IMR-90 (cell line): ENCODE results near the gene IL17D.

Source experiments
- BHLHE40 ChIP-seq: fragments of 150-350 bp; IDR thresholded peaks from 2 replicates; pipeline ENCODE4 v1.6.1; 2016; ENCODE audit warnings: mild to moderate bottlenecking, low read depth, low read length
- CTCF ChIP-seq: conservative IDR thresholded peaks from 2 replicates; pipeline ENCODE4 v1.5.1; 2012; ENCODE audit warnings: mild to moderate bottlenecking, low read depth, low read length, improper control_type of control experiment
- MAFK ChIP-seq: IDR thresholded peaks from 2 replicates; pipeline ENCODE4 v1.6.1; 2012; ENCODE audit warnings: low read depth, low read length, improper control_type of control experiment
- POLR2A ChIP-seq: IDR thresholded peaks from 2 replicates; pipeline ENCODE4 v1.6.1; 2012; ENCODE audit warnings: mild to moderate bottlenecking, low read depth, low read length
- SMC3 ChIP-seq: fragments of 150-350 bp; IDR thresholded peaks from 2 replicates; pipeline ENCODE4 v1.6.1; 2016; ENCODE audit warnings: low read depth, mild to moderate bottlenecking, antibody characterized with exemption, low read length, moderate library complexity

- TF ChIP-seq CTCF (no peak), BHLHE40 (no peak), MAFK (no peak), SMC3 (no peak), POLR2A (no peak)
Measured at GRCh38 chr13:20684041-20684440, 19.5 kb upstream of the IL17D start.
